HUDEP-2 (cell line): ENCODE data around the gene ARHGEF18.
"Not testable (repeated sequence)": the region's sequence is repeated elsewhere in the genome, so short reads cannot be mapped to it uniquely, and the experiment has no call there.

Source experiments
- DNase-seq, 76 experiments: peaks; one replicate each; lab custom pipeline; 2025; ENCODE audit not compliant: unreplicated experiment in 76 of 76; lab: John Stamatoyannopoulos, UW

Gene ARHGEF18

GRCh38 chr19:7346488-7346971 is 2.2 kb upstream of the ARHGEF18 start:
- no peak for DNase-seq

- DNase-seq: not testable (repeated sequence)
These were observed 1.7 kb upstream of the ARHGEF18 start for GRCh38 chr19:7346997-7347396.

DNA sequence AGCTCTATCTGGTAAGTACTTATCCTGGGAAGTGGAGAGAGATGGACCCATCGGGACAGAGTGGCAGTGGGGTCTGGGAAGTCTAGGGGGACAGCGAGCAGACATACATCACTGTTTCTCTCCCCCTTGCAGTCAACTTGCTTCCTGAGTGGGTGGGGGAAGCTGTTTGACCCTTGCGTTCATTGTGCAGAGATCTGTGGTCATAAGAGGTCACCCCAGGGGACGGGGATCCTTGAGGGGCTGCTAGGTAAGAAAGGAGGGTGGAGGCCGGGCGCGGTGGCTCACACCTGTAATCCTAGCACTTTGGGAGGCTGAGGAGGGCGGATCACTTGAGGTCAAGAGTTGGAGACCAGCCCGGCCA is 474 bp downstream of the ARHGEF18 start:
- DNase-seq: no peak

GRCh38 chr19:7349961-7350711 is 1.4 kb downstream of the ARHGEF18 start:
- DNase-seq: peak in 2 of 76 experiments; percentile 5 to 11

- DNase-seq: no peak
These were observed 3.1 kb downstream of the ARHGEF18 start for GRCh38 chr19:7351861-7352260.

- DNase-seq: no peak
These were observed 6.5 kb downstream of the ARHGEF18 start for GRCh38 chr19:7355151-7355820.

- DNase-seq: no peak
These were observed 7.1 kb downstream of the ARHGEF18 start for GRCh38 chr19:7355871-7356270.

DNA sequence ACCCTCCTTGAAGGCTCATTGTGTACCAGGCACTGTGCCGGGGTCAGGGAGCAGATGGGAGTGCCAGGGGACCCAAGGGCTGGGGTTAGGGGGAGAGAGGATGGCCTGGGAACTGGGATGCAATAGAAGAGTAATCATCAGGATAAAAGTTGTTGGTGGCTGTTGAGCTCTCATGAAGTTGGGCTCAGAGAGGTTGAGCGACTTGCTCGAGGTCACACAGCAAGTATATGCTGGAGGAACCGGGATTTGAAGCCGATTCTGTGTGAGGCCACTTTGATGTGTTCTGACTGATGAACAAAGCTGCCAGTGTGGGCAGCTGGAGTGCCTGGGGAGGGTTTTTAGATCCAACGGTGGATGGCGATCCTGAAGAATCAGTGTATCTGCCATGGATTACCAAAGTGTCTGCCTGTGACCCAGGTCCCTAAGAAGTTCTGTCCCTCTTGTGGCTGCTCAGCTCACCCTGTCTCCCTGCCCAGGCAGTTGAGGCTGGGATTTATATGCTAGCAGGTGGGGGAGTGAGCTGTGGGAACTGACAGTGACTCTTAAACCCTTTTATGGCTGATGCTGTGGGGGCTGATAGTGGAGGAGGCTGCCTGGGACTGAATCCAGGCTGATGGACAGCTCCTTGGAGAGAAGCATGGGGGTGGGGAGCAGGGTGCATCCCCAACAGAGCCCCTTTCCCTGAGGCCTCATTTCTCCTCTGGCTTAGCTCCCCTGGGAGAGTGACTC is 8.3 kb downstream of the ARHGEF18 start:
- no peak for DNase-seq

DNA sequence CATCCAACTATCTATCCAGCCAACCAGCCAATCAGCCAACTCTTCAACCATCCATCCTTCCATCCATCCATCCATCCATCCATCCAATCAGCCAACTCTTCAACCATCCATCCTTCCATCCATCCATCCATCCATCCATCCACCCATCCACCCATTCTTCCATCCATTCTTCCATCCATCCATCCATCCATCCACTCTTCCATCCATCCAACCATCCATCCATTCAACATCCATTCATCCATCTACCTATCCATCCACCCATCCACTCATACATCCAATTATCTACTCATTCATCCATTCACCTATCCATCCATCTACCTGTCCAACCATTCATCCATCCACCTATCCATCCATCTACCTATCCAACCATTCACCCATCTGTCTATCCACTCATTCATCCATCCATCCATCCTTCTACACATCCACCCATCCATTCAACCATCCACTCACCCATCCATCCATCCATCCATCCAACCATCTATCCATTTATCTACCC is 9.4 kb downstream of the ARHGEF18 start:
- no peak for DNase-seq

DNA sequence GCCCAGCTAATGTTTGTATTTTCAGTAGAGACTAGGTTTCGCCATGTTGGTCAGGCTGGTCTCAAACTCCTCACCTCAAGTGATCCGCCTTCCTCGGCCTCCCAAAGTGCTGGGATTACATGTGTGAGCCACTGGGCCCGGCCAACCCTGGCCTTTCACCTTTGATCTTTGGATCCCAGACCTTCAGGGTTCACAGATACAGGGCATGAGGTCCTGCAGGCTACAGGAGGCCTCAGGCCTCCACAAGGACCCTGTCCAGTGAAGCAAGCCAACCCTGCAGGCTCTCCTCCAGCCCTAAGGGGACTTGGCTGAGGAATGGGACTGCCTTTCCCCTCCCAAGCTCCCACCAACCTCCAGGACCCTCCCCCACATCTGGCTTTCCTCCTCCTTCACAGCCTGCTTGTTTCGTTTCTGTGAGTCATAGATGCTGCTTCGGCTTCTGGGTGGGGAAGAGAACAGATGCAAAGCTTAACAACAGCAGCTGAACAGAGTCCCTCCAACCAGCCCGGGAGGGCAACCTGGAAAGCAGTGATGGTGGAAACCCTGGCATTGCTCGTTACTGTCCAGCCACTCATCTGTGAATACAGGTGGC is 11.8 kb downstream of the ARHGEF18 start:
- no peak for DNase-seq

DNA sequence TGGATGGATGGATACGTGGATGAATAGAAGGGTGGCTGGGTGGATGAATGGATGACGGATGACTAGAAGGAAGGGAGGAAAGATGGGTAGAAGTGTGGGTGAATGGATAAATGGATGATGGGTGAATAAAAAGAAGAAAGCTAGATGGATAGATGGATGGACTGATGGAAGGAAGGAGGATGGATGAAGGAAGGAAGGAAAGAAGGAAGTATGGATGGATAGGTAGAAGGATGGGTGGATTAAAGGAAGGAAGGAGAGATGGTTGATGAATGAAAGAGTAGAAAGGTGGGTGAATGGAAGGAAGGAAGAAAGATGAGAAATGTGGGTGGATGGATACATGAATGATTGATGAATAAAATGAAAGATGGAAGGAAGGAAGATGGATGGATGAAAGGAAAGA is 14.5 kb downstream of the ARHGEF18 start:
- no peak for DNase-seq

- peak in 27 of 76 experiments; percentile 9 to 71 (median 43) for DNase-seq
These were observed 18.1 kb downstream of the ARHGEF18 start for GRCh38 chr19:7366701-7367420.

- no peak for DNase-seq
These were observed 19.7 kb downstream of the ARHGEF18 start for GRCh38 chr19:7368456-7368855.

- DNase-seq: not testable (repeated sequence)
These were observed 20.1 kb downstream of the ARHGEF18 start for GRCh38 chr19:7368866-7369265.

DNA sequence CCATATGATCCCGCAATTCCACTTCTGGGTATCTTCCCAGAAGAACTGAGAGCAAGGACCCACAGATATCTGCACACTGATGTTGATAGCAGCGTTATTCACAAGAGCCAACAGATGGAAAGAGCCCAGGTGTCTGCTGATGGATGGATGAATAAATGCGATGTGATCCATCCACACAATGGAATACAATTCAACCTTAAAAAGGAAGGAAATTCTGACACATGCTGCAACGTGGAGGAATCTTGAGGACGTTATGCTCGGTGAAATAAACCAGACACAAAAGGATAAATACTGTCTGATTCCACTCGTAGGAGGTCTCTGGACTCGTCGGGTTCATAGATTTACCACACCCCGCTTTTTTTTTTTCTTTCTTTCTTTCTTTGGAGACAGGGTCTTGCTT is 21.8 kb downstream of the ARHGEF18 start:
- no peak for DNase-seq

- no peak for DNase-seq
These were observed 22.3 kb downstream of the ARHGEF18 start for GRCh38 chr19:7371001-7371400.

DNA sequence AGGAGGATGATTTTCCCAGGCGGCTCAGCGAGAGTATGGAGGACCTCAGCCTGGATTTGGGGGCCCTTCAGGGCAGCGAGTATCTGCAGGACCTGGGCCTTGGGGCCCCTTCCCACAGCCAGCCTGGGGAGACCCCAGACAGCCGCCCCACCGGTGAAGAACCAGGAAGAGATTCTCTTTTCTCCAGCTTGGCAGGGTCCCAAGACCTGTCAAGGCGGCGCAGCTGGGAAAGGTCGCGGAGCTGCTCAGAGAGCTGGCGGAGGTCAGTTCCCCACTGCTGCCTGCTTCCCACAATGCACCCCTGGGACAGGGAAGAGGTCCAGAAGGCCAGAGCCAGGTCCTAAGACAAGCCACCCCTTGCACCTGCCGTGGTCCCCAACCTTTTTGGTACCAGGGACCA is 24.1 kb downstream of the ARHGEF18 start:
- no peak for DNase-seq

DNA sequence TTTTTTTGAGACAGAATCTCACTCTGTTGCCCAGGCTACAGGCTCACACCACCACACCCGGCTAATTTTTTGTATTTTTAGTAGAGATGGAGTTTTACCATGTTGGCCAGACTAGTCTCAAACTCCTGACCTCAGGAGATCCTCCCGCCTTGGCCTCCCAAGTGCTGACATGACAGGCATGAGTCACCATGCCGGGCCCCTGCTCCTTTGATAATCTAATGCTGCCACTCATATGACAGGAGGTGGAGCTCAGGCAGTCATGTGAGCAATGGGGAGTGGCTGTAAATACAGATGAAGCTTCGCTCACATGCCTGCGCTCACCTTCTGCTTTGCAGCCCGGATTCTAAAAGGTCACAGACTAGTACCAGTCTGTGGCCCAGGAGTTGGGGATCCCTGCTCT is 25.1 kb downstream of the ARHGEF18 start:
- DNase-seq: peak in 48 of 76 experiments; percentile 10 to 60 (median 32)

DNA sequence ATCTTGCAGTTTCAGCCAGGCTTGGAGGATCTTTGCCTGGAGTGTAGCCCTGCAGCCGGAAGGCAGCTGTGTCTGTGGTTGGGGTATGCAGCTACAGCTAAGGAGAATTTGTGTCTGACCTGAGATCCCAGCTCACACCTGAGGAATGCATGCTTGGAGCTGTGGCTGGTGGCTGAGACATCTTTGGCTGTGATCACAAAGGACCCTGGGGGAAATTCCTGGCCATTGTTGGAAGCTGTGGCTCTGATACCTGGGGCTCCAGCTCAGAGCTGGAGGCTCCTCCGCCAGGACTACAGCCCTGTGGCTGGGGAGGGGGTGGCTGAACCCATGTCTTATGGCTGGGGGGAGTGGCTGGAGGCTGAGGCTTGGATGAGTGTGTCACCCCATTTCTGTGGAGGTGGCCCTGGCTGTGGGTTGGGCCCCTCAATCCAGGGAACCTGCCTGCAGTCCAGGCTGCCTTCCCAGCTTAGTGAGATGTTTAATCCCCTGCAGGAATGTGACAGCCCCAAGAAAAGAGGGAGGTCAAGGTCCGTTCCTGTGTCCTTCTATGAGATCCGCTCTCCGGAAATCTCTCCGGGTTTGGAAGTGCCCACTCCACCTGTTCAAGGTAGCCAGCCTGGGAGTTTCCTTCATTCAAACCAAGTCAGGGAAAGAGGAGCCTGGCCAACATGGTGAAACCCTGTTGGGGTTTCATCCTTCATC is 27.6 kb downstream of the ARHGEF18 start:
- no peak for DNase-seq

DNA sequence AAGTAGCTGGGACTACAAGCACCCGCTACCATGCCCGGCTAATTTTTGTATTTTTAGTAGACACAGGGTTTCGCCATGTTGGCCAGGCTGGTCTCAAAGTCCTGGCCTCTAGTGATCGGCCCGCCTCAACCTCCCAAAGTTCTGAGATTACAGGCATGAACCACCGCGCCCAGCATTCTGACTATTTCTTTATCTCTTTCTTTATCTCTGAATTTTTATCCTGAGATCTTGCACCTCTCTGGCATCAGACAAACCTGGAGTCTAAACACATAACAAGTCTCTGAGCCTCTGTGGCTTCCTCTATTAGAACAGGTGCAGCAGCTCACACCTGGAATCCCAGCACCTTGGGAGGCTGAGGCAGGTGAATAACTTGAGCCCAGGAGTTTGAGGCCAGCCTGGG is 28.5 kb downstream of the ARHGEF18 start:
- DNase-seq: no peak
